ENCODE measurements around the gene SPOCK1. TPM values are rescaled to one million over a fixed set of nuclear protein-coding genes. Genes with fewer than 3 reads are reported as not detected.

Gene SPOCK1
- polyA plus RNA-seq, 1 experiment = 76.0 TPM

- DNase-seq (ENCODE audit: low read depth, low spot score) = no peak
- ChIA-PET CTCF (interaction anchor here (0.7 to 1.5 kb wide), 2 partner anchors 65 to 94 kb away, joined by 4 to 5 read pairs; no protein-coding TSS in a partner anchor), POLR2A (no interaction called here)
- Histone ChIP-seq H3K27me3 (ENCODE audit: control insufficient read depth, insufficient read depth, low read length) (no peaks in the 10 kb centered on the region), H3K27ac (ENCODE audit: low read depth, low read length) (no peak overlapping the region), H3K9me3 (ENCODE audit: control insufficient read depth, insufficient read depth, low read length) (no peaks in the 10 kb centered on the region), H3K4me3 (ENCODE audit: low read depth, low read length) (no peak overlapping the region)
- no peak for TF ChIP-seq CTCF (IDR thresholded peaks at IDR 0.05; ENCODE audit: low read depth, low read length)
These were observed 84.9 kb downstream of the SPOCK1 start for GRCh38 chr5:137414112-137414755.

GRCh38 chr5:137412136-137412535, 87.0 kb downstream of the SPOCK1 start:
- H3K27me3 ChIP-seq (ENCODE audit: control insufficient read depth, insufficient read depth, low read length) = no peaks in the 10 kb centered on the region
- H3K27ac ChIP-seq (ENCODE audit: low read depth, low read length) = no peak overlapping the region
- DNase-seq (ENCODE audit: low read depth, low spot score) = no peak
- no peaks in the 10 kb centered on the region for H3K9me3 ChIP-seq (ENCODE audit: control insufficient read depth, insufficient read depth, low read length)
- ChIA-PET CTCF (interaction anchor here (1.2 kb wide), 2 partner anchors 67 to 91 kb away, joined by 3 to 6 read pairs; no protein-coding TSS in a partner anchor), POLR2A (no interaction called here)
- H3K4me3 ChIP-seq (ENCODE audit: low read depth, low read length) = no peak overlapping the region
- TF ChIP-seq CTCF (IDR thresholded peaks at IDR 0.05; ENCODE audit: low read depth, low read length) = no peak

- H3K27ac ChIP-seq (ENCODE audit: low read depth, low read length) = no peak overlapping the region
- TF ChIP-seq CTCF (IDR thresholded peaks at IDR 0.05; ENCODE audit: low read depth, low read length) = no peak
- ChIA-PET POLR2A (no interaction called here), CTCF (interaction anchor here (0.9 kb wide), 1 partner anchor 90 kb away, joined by 3 read pairs; no protein-coding TSS in a partner anchor)
- H3K4me3 ChIP-seq (ENCODE audit: low read depth, low read length) = no peak overlapping the region
- no peak for DNase-seq (ENCODE audit: low read depth, low spot score)
- H3K9me3 ChIP-seq (ENCODE audit: control insufficient read depth, insufficient read depth, low read length) = no peaks in the 10 kb centered on the region
- no peaks in the 10 kb centered on the region for H3K27me3 ChIP-seq (ENCODE audit: control insufficient read depth, insufficient read depth, low read length)
These were observed 88.7 kb downstream of the SPOCK1 start for GRCh38 chr5:137410234-137411010.

- Histone ChIP-seq H3K27ac (ENCODE audit: low read depth, low read length) (no peak overlapping the region), H3K9me3 (ENCODE audit: control insufficient read depth, insufficient read depth, low read length) (no peaks in the 10 kb centered on the region), H3K4me3 (ENCODE audit: low read depth, low read length) (no peak overlapping the region), H3K27me3 (ENCODE audit: control insufficient read depth, insufficient read depth, low read length) (no peaks in the 10 kb centered on the region)
- ChIA-PET POLR2A (no interaction called here), CTCF (interaction anchor here (0.9 kb wide), 1 partner anchor 90 kb away, joined by 3 read pairs; no protein-coding TSS in a partner anchor)
- TF ChIP-seq CTCF (IDR thresholded peaks at IDR 0.05; ENCODE audit: low read depth, low read length) = no peak
- no peak for DNase-seq (ENCODE audit: low read depth, low spot score)
These were observed 89.4 kb downstream of the SPOCK1 start for GRCh38 chr5:137409736-137410135.

- TF ChIP-seq CTCF (IDR thresholded peaks at IDR 0.05; ENCODE audit: low read depth, low read length) = no peak
- Histone ChIP-seq H3K27ac (ENCODE audit: low read depth, low read length) (no peak overlapping the region), H3K27me3 (ENCODE audit: control insufficient read depth, insufficient read depth, low read length) (no peaks in the 10 kb centered on the region), H3K9me3 (ENCODE audit: control insufficient read depth, insufficient read depth, low read length) (no peaks in the 10 kb centered on the region), H3K4me3 (ENCODE audit: low read depth, low read length) (no peak overlapping the region)
- DNase-seq (ENCODE audit: low read depth, low spot score) = no peak
- CTCF ChIA-PET = interaction anchor here (1.2 kb wide), 1 partner anchor 92 kb away, joined by 3 read pairs; the partner anchor contains the start of gene SPOCK1
- POLR2A ChIA-PET = no interaction called here
These were observed 92.0 kb downstream of the SPOCK1 start for GRCh38 chr5:137407090-137407489.

Measured in AG04450 (cell line).